Measurements from ENCODE around the gene S100A12.

Gene S100A12

DNA sequence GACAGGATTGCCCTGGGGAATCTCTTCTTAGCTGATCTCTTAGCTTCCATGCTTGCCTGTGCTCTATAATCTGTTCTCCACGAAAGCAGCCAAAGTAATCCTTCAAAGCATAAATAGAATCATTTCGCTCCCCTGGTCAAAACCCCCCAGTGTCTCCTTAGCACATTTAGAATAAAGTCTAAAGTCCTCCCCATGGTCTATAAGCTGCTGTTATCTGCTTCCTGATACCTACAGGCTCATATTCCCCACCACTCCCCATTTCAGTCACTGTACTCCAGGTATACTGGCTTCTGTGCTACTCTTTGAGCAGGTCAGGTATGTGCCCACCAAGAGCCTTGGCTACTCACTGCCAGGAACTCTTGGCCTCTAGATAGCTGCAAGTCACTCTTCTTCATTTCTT is 2.9 kb downstream of the S100A12 start:
- no peak for DNase-seq (ENCODE audit: low read depth, low spot score)
- TF ChIP-seq ZNF274 (IDR thresholded peaks at IDR 0.05; ENCODE audit: low read depth, low read length): no peak
- no peak for TF ChIP-seq YY1 (IDR thresholded peaks at IDR 0.05; ENCODE audit: insufficient read depth, insufficient read length)
- no peak for TF ChIP-seq SUZ12 (IDR thresholded peaks at IDR 0.05; ENCODE audit: extremely low read depth, insufficient read depth, insufficient read length)
- no peak overlapping the region for H3K4me3 ChIP-seq (ENCODE audit: insufficient read length, low read depth)
- peaks cover 13% of the 10 kb centered on the region; the same call in 1 of the 2 replicates for H3K9me3 ChIP-seq (ENCODE audit: insufficient read depth, low read length)
- H3K9ac ChIP-seq (ENCODE audit: insufficient read length, low read depth): no peak overlapping the region
- no peaks in the 10 kb centered on the region for H3K4me1 ChIP-seq (ENCODE audit: insufficient read depth, insufficient read length)
- no peaks in the 10 kb centered on the region for H3K36me3 ChIP-seq (ENCODE audit: insufficient read depth, insufficient read length, low read length)
- H3K27me3 ChIP-seq (ENCODE audit: insufficient read depth, insufficient read length): no peaks in the 10 kb centered on the region

DNA sequence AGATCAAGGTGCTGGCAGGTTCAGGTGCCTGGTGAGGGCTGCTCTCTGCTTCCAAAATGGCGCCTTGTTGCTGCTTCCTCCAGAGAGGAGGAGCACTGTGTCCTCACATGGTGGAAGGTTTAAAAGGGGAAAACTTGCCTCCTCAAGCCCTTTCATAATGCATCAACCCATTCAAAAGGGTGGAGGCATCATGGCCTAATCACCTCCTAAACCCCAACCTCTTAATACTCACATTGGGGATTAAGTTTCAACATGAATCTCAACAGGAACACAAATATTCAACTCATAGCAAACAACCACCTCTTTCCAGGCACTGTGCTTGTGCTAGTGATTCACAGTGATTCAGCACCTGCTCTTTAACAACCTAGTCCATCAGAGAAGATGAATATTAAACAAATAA is 4.2 kb downstream of the S100A12 start:
- Histone ChIP-seq H3K9me3 (ENCODE audit: insufficient read depth, low read length) (0 out of 2 replicates have a peak, but pooled peaks cover under 1% of the 10 kb centered on the region), H3K27me3 (ENCODE audit: insufficient read depth, insufficient read length) (no peaks in the 10 kb centered on the region), H3K9ac (ENCODE audit: insufficient read length, low read depth) (no peak overlapping the region), H3K4me1 (ENCODE audit: insufficient read depth, insufficient read length) (no peaks in the 10 kb centered on the region), H3K36me3 (ENCODE audit: insufficient read depth, insufficient read length, low read length) (no peaks in the 10 kb centered on the region), H3K4me3 (ENCODE audit: insufficient read length, low read depth) (no peak overlapping the region)
- DNase-seq (ENCODE audit: low read depth, low spot score): no peak
- TF ChIP-seq YY1 (IDR thresholded peaks at IDR 0.05; ENCODE audit: insufficient read depth, insufficient read length) (no peak), ZNF274 (IDR thresholded peaks at IDR 0.05; ENCODE audit: low read depth, low read length) (no peak), SUZ12 (IDR thresholded peaks at IDR 0.05; ENCODE audit: extremely low read depth, insufficient read depth, insufficient read length) (no peak)

DNA sequence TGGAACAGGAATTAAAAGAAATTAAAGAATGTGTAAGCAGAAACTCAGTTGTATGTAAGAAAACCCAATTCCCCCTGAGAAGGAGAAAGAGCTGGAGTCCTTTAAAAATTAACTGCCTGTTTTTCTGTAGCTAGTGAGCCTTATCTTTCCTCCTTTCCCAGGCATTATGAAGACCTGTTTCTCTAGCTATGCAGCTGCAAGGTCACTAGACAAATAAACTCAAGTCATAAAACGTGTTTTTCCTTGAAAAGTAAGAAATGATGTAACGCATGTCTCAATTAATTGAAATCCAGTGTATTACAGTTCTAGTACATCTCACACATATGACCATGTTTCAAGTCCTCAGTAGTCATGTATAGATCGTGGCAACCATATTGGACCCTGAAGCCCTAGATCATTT is 5.3 kb downstream of the S100A12 start:
- Histone ChIP-seq H3K4me3 (ENCODE audit: insufficient read length, low read depth) (no peak overlapping the region), H3K4me1 (ENCODE audit: insufficient read depth, insufficient read length) (no peaks in the 10 kb centered on the region), H3K27me3 (ENCODE audit: insufficient read depth, insufficient read length) (no peaks in the 10 kb centered on the region), H3K9ac (ENCODE audit: insufficient read length, low read depth) (no peak overlapping the region), H3K9me3 (ENCODE audit: insufficient read depth, low read length) (no peaks in the 10 kb centered on the region), H3K36me3 (ENCODE audit: insufficient read depth, insufficient read length, low read length) (no peaks in the 10 kb centered on the region)
- TF ChIP-seq SUZ12 (IDR thresholded peaks at IDR 0.05; ENCODE audit: extremely low read depth, insufficient read depth, insufficient read length) (no peak), YY1 (IDR thresholded peaks at IDR 0.05; ENCODE audit: insufficient read depth, insufficient read length) (no peak), ZNF274 (IDR thresholded peaks at IDR 0.05; ENCODE audit: low read depth, low read length) (no peak)
- DNase-seq (ENCODE audit: low read depth, low spot score): no peak

DNA sequence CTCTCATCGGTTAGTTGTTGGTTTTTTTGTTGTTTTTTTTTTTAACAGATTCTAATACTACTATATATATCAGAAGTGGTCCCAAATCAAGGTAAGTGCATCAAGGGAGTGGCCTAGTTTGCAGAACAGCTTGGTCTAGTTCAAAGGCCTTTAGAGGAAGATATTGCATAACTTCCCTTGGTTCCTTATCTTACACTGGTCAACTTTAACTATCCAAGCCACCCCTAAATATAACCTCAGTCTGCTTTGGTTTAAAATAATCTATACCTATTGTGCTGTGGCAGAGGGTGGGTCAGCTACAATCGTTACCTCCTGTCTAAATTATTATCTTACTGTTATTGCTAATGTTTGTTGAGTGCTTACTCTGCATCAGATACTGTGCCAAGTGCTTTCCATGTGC is 6.9 kb downstream of the S100A12 start:
- Histone ChIP-seq H3K36me3 (ENCODE audit: insufficient read depth, insufficient read length, low read length) (no peaks in the 10 kb centered on the region), H3K4me1 (ENCODE audit: insufficient read depth, insufficient read length) (no peaks in the 10 kb centered on the region), H3K4me3 (ENCODE audit: insufficient read length, low read depth) (no peak overlapping the region), H3K9ac (ENCODE audit: insufficient read length, low read depth) (no peak overlapping the region), H3K9me3 (ENCODE audit: insufficient read depth, low read length) (no peaks in the 10 kb centered on the region), H3K27me3 (ENCODE audit: insufficient read depth, insufficient read length) (no peaks in the 10 kb centered on the region)
- TF ChIP-seq SUZ12 (IDR thresholded peaks at IDR 0.05; ENCODE audit: extremely low read depth, insufficient read depth, insufficient read length) (no peak), YY1 (IDR thresholded peaks at IDR 0.05; ENCODE audit: insufficient read depth, insufficient read length) (no peak)
- no peak for DNase-seq (ENCODE audit: low read depth, low spot score)

DNA sequence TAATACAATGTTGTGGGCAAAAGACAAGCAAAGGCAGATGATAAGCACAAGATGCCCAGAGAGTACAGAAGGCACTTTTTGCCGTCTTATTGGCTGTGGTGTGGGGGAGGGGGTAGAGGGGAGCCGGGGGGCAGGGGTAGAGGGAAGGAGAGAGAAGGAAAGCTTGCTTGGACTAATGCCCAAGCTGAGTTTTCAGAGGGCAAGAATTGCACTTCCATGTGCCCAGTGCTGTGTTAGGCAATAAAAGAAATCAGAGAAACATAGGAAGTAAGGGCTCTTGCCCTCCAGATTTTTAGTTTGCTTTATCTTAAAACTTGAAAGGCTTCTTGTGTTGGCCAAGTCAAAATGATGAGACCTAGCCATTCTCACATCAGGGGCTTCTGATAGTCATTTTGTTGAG is 8.3 kb downstream of the S100A12 start:
- Histone ChIP-seq H3K9me3 (ENCODE audit: insufficient read depth, low read length) (no peaks in the 10 kb centered on the region), H3K4me3 (ENCODE audit: insufficient read length, low read depth) (no peak overlapping the region), H3K9ac (ENCODE audit: insufficient read length, low read depth) (no peak overlapping the region), H3K27me3 (ENCODE audit: insufficient read depth, insufficient read length) (no peaks in the 10 kb centered on the region), H3K36me3 (ENCODE audit: insufficient read depth, insufficient read length, low read length) (no peaks in the 10 kb centered on the region), H3K4me1 (ENCODE audit: insufficient read depth, insufficient read length) (no peaks in the 10 kb centered on the region)
- no peak for TF ChIP-seq YY1 (IDR thresholded peaks at IDR 0.05; ENCODE audit: insufficient read depth, insufficient read length)
- no peak for TF ChIP-seq SUZ12 (IDR thresholded peaks at IDR 0.05; ENCODE audit: extremely low read depth, insufficient read depth, insufficient read length)
- TF ChIP-seq ZNF274 (IDR thresholded peaks at IDR 0.05; ENCODE audit: low read depth, low read length): no peak
- no peak for DNase-seq (ENCODE audit: low read depth, low spot score)

DNA sequence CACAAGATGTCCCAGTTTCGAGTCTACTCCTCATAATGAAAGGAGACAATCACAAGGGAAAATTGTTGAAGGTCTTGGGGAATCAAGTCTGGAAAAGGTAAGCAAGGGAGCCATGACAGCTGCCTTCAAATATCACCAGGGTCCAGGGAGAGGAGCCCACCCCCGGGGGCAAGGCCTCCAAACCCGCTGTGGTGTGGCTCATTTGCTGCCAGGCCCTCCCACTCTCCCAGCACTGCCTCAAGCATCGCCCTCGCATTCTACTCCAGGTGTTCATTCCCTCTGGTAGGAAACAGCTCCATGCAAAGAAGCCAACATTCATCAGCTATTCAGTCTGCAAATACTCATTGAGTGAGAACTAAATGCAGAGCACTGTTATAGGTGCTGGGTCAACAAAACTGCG is 9.2 kb downstream of the S100A12 start:
- Histone ChIP-seq H3K9ac (ENCODE audit: insufficient read length, low read depth) (no peak overlapping the region), H3K9me3 (ENCODE audit: insufficient read depth, low read length) (no peaks in the 10 kb centered on the region), H3K36me3 (ENCODE audit: insufficient read depth, insufficient read length, low read length) (no peaks in the 10 kb centered on the region), H3K4me1 (ENCODE audit: insufficient read depth, insufficient read length) (no peaks in the 10 kb centered on the region), H3K4me3 (ENCODE audit: insufficient read length, low read depth) (no peak overlapping the region), H3K27me3 (ENCODE audit: insufficient read depth, insufficient read length) (no peaks in the 10 kb centered on the region)
- no peak for TF ChIP-seq ZNF274 (IDR thresholded peaks at IDR 0.05; ENCODE audit: low read depth, low read length)
- no peak for TF ChIP-seq SUZ12 (IDR thresholded peaks at IDR 0.05; ENCODE audit: extremely low read depth, insufficient read depth, insufficient read length)
- TF ChIP-seq YY1 (IDR thresholded peaks at IDR 0.05; ENCODE audit: insufficient read depth, insufficient read length): no peak
- DNase-seq (ENCODE audit: low read depth, low spot score): no peak

DNA sequence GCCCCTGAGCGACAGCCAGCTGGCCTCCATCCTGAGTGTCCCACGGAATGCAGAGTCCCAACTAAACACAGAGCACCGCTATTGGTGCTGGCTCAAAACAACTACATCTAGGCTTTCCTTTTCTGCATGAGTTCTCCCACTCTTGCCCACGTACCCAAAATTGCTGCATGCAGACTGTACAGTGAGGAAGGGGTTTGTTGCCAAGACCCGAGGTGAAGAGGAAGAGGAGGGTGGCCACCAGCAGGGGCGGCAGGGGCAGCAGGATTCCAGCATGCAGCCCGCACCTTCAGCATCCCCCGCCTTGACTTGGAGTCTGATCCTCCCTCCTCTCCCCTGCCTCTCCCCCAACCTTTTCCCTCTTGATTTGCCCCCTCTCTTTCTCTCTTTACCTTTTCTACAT is 9.7 kb downstream of the S100A12 start:
- DNase-seq (ENCODE audit: low read depth, low spot score): no peak
- no peak overlapping the region for H3K4me3 ChIP-seq (ENCODE audit: insufficient read length, low read depth)
- H3K27me3 ChIP-seq (ENCODE audit: insufficient read depth, insufficient read length): no peaks in the 10 kb centered on the region
- H3K4me1 ChIP-seq (ENCODE audit: insufficient read depth, insufficient read length): no peaks in the 10 kb centered on the region
- H3K36me3 ChIP-seq (ENCODE audit: insufficient read depth, insufficient read length, low read length): no peaks in the 10 kb centered on the region
- TF ChIP-seq YY1 (IDR thresholded peaks at IDR 0.05; ENCODE audit: insufficient read depth, insufficient read length) (no peak), ZNF274 (IDR thresholded peaks at IDR 0.05; ENCODE audit: low read depth, low read length) (no peak), SUZ12 (IDR thresholded peaks at IDR 0.05; ENCODE audit: extremely low read depth, insufficient read depth, insufficient read length) (no peak)
- H3K9me3 ChIP-seq (ENCODE audit: insufficient read depth, low read length): no peaks in the 10 kb centered on the region
- no peak overlapping the region for H3K9ac ChIP-seq (ENCODE audit: insufficient read length, low read depth)
